Keratinocyte (primary cell): Measurements from ENCODE around the gene APOD. TPM values are rescaled to one million over a fixed set of nuclear protein-coding genes. Genes with fewer than 3 reads are reported as not detected.

Source experiments
- DNase-seq: peaks from one replicate; pipeline ENCODE4 v3.0.0-alpha.2; 2011; ENCODE audit warnings: low read depth, missing footprints, low spot score
- FAIRE-seq: peaks from 2 replicates; lab custom pipeline; 2011; peaks lifted over from hg19 to GRCh38; lab: Jason Lieb, UNC
- H2AFZ ChIP-seq: 2 replicates; pipeline ENCODE4 v1.6.0; 2012; ENCODE audit warnings: low read length, control low read depth, inconsistent platforms; ENCODE audit not compliant: control insufficient read depth
- H3K27ac ChIP-seq: 2 replicates; pipeline ENCODE4 v1.5.1; 2011; ENCODE audit warnings: low read length; ENCODE audit not compliant: control insufficient read depth, insufficient read depth
- H3K27me3 ChIP-seq: 3 replicates; pipeline ENCODE4 v1.6.0; 2011; ENCODE audit warnings: low read length; ENCODE audit not compliant: control insufficient read depth, insufficient read depth; ENCODE audit errors: extremely low read depth
- H3K36me3 ChIP-seq, 2 experiments: 2 replicates in 1 of 2; 3 replicates in 1 of 2; pipeline ENCODE4 v1.5.1; 2011; ENCODE audit warnings: low read length in 2 of 2, mild to moderate bottlenecking in 1 of 2; ENCODE audit not compliant: control insufficient read depth in 2 of 2, insufficient read depth in 2 of 2; ENCODE audit errors: extremely low read depth in 1 of 2
- H3K4me1 ChIP-seq: 3 replicates; pipeline ENCODE4 v1.5.1; 2011; ENCODE audit warnings: low read length; ENCODE audit not compliant: control insufficient read depth, insufficient read depth; ENCODE audit errors: extremely low read depth
- H3K4me2 ChIP-seq: 3 replicates; pipeline ENCODE4 v1.6.0; 2011; ENCODE audit warnings: low read depth, low read length; ENCODE audit not compliant: control insufficient read depth, insufficient read depth; ENCODE audit errors: extremely low read depth
- H3K4me3 ChIP-seq, 3 experiments: fragments of 200-600 bp in 1 of 3; sonication (generic) in 1 of 3; 2 replicates in 2 of 3; 3 replicates in 1 of 3; pipeline ENCODE4 v1.5.1; 2011 to 2016; ENCODE audit warnings: low read length in 3 of 3, mild to moderate bottlenecking in 3 of 3, control low read depth in 2 of 3, inconsistent platforms in 1 of 3, low read depth in 1 of 3, mixed read lengths in 1 of 3, mixed run types in 1 of 3, moderate library complexity in 1 of 3; ENCODE audit not compliant: control insufficient read depth in 2 of 3, insufficient read depth in 2 of 3; ENCODE audit errors: extremely low read depth in 1 of 3
- H3K79me2 ChIP-seq: 2 replicates; pipeline ENCODE4 v1.6.0; 2012; ENCODE audit warnings: low read length; ENCODE audit not compliant: control insufficient read depth, insufficient read depth
- H3K9ac ChIP-seq: 3 replicates; pipeline ENCODE4 v1.6.0; 2011; ENCODE audit warnings: low read length; ENCODE audit not compliant: control insufficient read depth, insufficient read depth; ENCODE audit errors: extremely low read depth
- H3K9me1 ChIP-seq: 3 replicates; pipeline ENCODE4 v1.6.0; 2011; ENCODE audit warnings: low read length; ENCODE audit not compliant: control insufficient read depth, insufficient read depth; ENCODE audit errors: extremely low read depth
- H3K9me3 ChIP-seq: 2 replicates; pipeline ENCODE4 v1.5.1; 2012; ENCODE audit warnings: low read depth, low read length; ENCODE audit not compliant: control insufficient read depth
- H4K20me1 ChIP-seq: 3 replicates; pipeline ENCODE4 v1.6.0; 2011; ENCODE audit warnings: low read length; ENCODE audit not compliant: control insufficient read depth, insufficient read depth; ENCODE audit errors: extremely low read depth
- EZH2 ChIP-seq: IDR thresholded peaks from one replicate; pipeline ENCODE4 v1.6.1; 2012; ENCODE audit warnings: inconsistent platforms, mild to moderate bottlenecking, low read length, moderate library complexity
- dilution Hi-C: fragments of 300-500 bp; cut with MboI; formaldehyde crosslinking; loops from one replicate; pipeline ENCODE4 v1.7.0; 2020; ENCODE audit warnings: low sequenced_read_pairs; ENCODE audit not compliant: extremely low pct_ligation_motif_present
- polyA plus RNA-seq, 5 experiments: library from polyadenylated mRNA; depleted of rRNA in 3 of 5; stranded (reverse) in 3 of 5; stranded (forward) in 1 of 5; unstranded in 1 of 5; fragments of >200 nt; gene quantifications; 1 replicate in 1 of 5; 2 replicates in 3 of 5; 3 replicates in 1 of 5; pipeline versions ENCODE4 v1.2.1 to v1.2.3, GENCODE V29; 2011 to 2012; ENCODE audit warnings: missing spikeins in 2 of 5, low read depth in 1 of 5, low replicate concordance in 1 of 5
- TF ChIP-seq, protein P1 (sequence below), 3 experiments: IDR thresholded peaks in 1 of 3; conservative IDR thresholded peaks in 1 of 3; optimal IDR thresholded peaks in 1 of 3; 2 replicates in 2 of 3; 3 replicates in 1 of 3; pipeline versions ENCODE3 to v1.5.1; 2011; ENCODE audit warnings: low read length in 3 of 3, mild to moderate bottlenecking in 3 of 3, moderate library complexity in 2 of 3, control low read depth in 1 of 3, inconsistent platforms in 1 of 3; ENCODE audit not compliant: insufficient read depth in 2 of 3; ENCODE audit errors: extremely low read depth in 1 of 3

The APOD gene
- polyA plus RNA-seq, 1 donor (not counting 4 experiments of a cell fraction or from before 2014, with no cell fraction given), result not detected

DNA sequence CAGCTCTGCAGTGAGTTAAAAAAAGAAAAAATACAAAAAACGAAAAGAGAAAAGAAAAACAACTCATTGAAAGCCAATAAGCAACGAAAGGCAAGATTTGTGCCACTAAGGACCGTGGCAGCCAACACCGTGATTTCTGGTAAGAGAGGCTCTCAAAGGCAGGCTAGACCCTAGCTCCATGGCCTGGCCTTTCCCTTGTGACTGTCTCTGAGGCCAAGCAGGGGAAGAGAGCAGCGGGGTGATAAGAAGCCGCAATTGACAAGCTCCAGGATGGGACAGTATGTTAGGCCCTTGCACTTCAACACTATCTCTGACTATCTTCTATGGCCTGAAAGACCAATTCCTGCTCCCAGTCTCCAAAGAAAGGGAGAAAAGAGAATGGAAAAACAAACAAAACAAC, 12.4 kb downstream of the APOD start:
- H3K27ac ChIP-seq, result no peak overlapping the region
- TF ChIP-seq, protein P1, sequence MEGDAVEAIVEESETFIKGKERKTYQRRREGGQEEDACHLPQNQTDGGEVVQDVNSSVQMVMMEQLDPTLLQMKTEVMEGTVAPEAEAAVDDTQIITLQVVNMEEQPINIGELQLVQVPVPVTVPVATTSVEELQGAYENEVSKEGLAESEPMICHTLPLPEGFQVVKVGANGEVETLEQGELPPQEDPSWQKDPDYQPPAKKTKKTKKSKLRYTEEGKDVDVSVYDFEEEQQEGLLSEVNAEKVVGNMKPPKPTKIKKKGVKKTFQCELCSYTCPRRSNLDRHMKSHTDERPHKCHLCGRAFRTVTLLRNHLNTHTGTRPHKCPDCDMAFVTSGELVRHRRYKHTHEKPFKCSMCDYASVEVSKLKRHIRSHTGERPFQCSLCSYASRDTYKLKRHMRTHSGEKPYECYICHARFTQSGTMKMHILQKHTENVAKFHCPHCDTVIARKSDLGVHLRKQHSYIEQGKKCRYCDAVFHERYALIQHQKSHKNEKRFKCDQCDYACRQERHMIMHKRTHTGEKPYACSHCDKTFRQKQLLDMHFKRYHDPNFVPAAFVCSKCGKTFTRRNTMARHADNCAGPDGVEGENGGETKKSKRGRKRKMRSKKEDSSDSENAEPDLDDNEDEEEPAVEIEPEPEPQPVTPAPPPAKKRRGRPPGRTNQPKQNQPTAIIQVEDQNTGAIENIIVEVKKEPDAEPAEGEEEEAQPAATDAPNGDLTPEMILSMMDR (optimal IDR thresholded peaks at IDR 0.05 in 1 of 3, IDR thresholded peaks at IDR 0.05 in 1 of 3, conservative IDR thresholded peaks at IDR 0.05 in 1 of 3; ENCODE audit: extremely low read depth in 1 of 3, insufficient read depth in 2 of 3, low read length in 3 of 3), result no peak
- TF ChIP-seq EZH2, result no peak
- no peak overlapping the region for H3K9ac ChIP-seq
- no peak overlapping the region for H3K4me3 ChIP-seq
- no peaks in the 10 kb centered on the region for H3K9me3 ChIP-seq
- H2AFZ ChIP-seq, result no peak overlapping the region
- dilution Hi-C loops, result no loop called here
- no peaks in the 10 kb centered on the region for H3K4me1 ChIP-seq
- peaks cover 5% of the 10 kb centered on the region for H3K27me3 ChIP-seq
- no peaks in the 10 kb centered on the region for H4K20me1 ChIP-seq
- no peaks in the 10 kb centered on the region for H3K79me2 ChIP-seq
- FAIRE-seq (no peak), DNase-seq (no peak)
- no peak overlapping the region for H3K4me2 ChIP-seq
- H3K9me1 ChIP-seq, result no peaks in the 10 kb centered on the region
- H3K36me3 ChIP-seq, result no peaks in the 10 kb centered on the region

GRCh38 chr3:195570912-195571311, 12.8 kb downstream of the APOD start:
- Histone ChIP-seq H3K4me2 (no peak overlapping the region), H3K4me3 (no peak overlapping the region), H3K9me1 (no peaks in the 10 kb centered on the region), H3K27ac (no peak overlapping the region), H3K4me1 (no peaks in the 10 kb centered on the region), H3K27me3 (peaks cover 5% of the 10 kb centered on the region), H3K79me2 (no peaks in the 10 kb centered on the region), H3K9me3 (no peaks in the 10 kb centered on the region), H2AFZ (no peak overlapping the region), H3K9ac (no peak overlapping the region), H3K36me3 (no peaks in the 10 kb centered on the region), H4K20me1 (no peaks in the 10 kb centered on the region)
- no peak for FAIRE-seq
- dilution Hi-C loops, result no loop called here
- TF ChIP-seq, protein P1 (optimal IDR thresholded peaks at IDR 0.05 in 1 of 3, IDR thresholded peaks at IDR 0.05 in 1 of 3, conservative IDR thresholded peaks at IDR 0.05 in 1 of 3; ENCODE audit: extremely low read depth in 1 of 3, insufficient read depth in 2 of 3, low read length in 3 of 3), result no peak
- TF ChIP-seq EZH2, result no peak
- no peak for DNase-seq
